Common myeloid progenitor, CD34-positive (primary cell): Measurements from ENCODE around the gene SLC47A1.

Source experiments
- CTCF ChIA-PET: fragments of 350-600 bp; sonication (Branson Sonifier 250); formaldehyde crosslinking; loops from one replicate; lab custom pipeline; 2021; ENCODE audit warnings: antibody characterized with exemption; lab: Charles Lee
- POLR2A ChIA-PET: fragments of 350-600 bp; sonication (Branson Sonifier 250); formaldehyde crosslinking; loops from one replicate; lab custom pipeline; 2021; ENCODE audit warnings: antibody characterized with exemption; lab: Charles Lee
- DNase-seq, 3 donors: peaks; one replicate each; pipeline versions ENCODE4 v3.0.0 to v3.0.0-alpha.2; 2013
- H3K27ac ChIP-seq, 2 experiments: 1 replicate in 1 of 2; 2 replicates in 1 of 2; pipeline ENCODE4 v1.7.0; 2013; ENCODE audit warnings: inconsistent platforms in 2 of 2, low read length in 2 of 2, mild to moderate bottlenecking in 2 of 2, low read depth in 1 of 2, moderate library complexity in 1 of 2; ENCODE audit not compliant: severe bottlenecking in 2 of 2, insufficient read depth in 1 of 2, poor library complexity in 1 of 2
- H3K27me3 ChIP-seq, 5 experiments: replicated peaks in 2 of 5; 1 replicate in 3 of 5; 2 replicates in 2 of 5; pipeline versions ENCODE4 v1.6.1 to v1.7.0; 2013; ENCODE audit warnings: low read length in 4 of 5, mild to moderate bottlenecking in 2 of 5, moderate library complexity in 2 of 5, inconsistent platforms in 1 of 5; ENCODE audit not compliant: insufficient read depth in 5 of 5, control insufficient read depth in 4 of 5
- H3K36me3 ChIP-seq, 4 experiments: 1 replicate in 2 of 4; 2 replicates in 2 of 4; pipeline versions ENCODE4 v1.6.1 to v1.7.0; 2013; ENCODE audit warnings: low read length in 3 of 4, control low read depth in 1 of 4, mild to moderate bottlenecking in 1 of 4; ENCODE audit not compliant: control insufficient read depth in 4 of 4, insufficient read depth in 4 of 4
- H3K4me1 ChIP-seq, 4 experiments: 1 replicate in 3 of 4; 2 replicates in 1 of 4; pipeline versions ENCODE4 v1.6.1 to v1.7.1; 2013; ENCODE audit warnings: low read length in 3 of 4, mild to moderate bottlenecking in 3 of 4, control low read depth in 1 of 4, inconsistent platforms in 1 of 4, moderate library complexity in 1 of 4; ENCODE audit not compliant: control insufficient read depth in 4 of 4, insufficient read depth in 4 of 4; ENCODE audit errors: control extremely low read depth in 1 of 4
- H3K4me3 ChIP-seq, 7 experiments: 1 replicate in 4 of 7; 2 replicates in 3 of 7; pipeline versions ENCODE4 v1.5.1 to v1.7.0; 2013; ENCODE audit warnings: mild to moderate bottlenecking in 7 of 7, low read length in 6 of 7, moderate library complexity in 6 of 7, inconsistent platforms in 2 of 7, low read depth in 2 of 7, control low read depth in 1 of 7; ENCODE audit not compliant: insufficient read depth in 4 of 7, control insufficient read depth in 1 of 7; ENCODE audit errors: extremely low read depth in 1 of 7
- H3K9me3 ChIP-seq, 5 experiments: 1 replicate in 4 of 5; 2 replicates in 1 of 5; pipeline versions ENCODE4 v1.6.1 to v1.7.1; 2013; ENCODE audit warnings: low read length in 4 of 5, mild to moderate bottlenecking in 2 of 5, inconsistent platforms in 1 of 5, low read depth in 1 of 5, moderate library complexity in 1 of 5; ENCODE audit not compliant: control insufficient read depth in 4 of 5, insufficient read depth in 2 of 5; ENCODE audit errors: control extremely low read depth in 1 of 5
- WGBS: methylation state at CpG from one replicate; pipeline ENCODE4 v1.1.5; 2013; ENCODE audit not compliant: insufficient coverage; 5-methylcytosine and 5-hydroxymethylcytosine counted together

Gene SLC47A1

GRCh38 chr17:19554393-19554792, 20.7 kb downstream of the SLC47A1 start:
- CTCF ChIA-PET, result no interaction called here
- POLR2A ChIA-PET, result no interaction called here
- H3K4me3 ChIP-seq, result no peak overlapping the region
- H3K4me1 ChIP-seq, result no peaks in the 10 kb centered on the region
- peaks cover 0 to 7% (median 4%) of the 10 kb centered on the region in 5 experiments for H3K27me3 ChIP-seq
- H3K9me3 ChIP-seq, result peaks cover 0 to 5% (median 0%) of the 10 kb centered on the region in 5 experiments
- no peaks in the 10 kb centered on the region for H3K36me3 ChIP-seq
- no peak for DNase-seq
- 85% methylated on average over 6 of the region's 9 CpGs for WGBS
- H3K27ac ChIP-seq, result no peak overlapping the region

DNA sequence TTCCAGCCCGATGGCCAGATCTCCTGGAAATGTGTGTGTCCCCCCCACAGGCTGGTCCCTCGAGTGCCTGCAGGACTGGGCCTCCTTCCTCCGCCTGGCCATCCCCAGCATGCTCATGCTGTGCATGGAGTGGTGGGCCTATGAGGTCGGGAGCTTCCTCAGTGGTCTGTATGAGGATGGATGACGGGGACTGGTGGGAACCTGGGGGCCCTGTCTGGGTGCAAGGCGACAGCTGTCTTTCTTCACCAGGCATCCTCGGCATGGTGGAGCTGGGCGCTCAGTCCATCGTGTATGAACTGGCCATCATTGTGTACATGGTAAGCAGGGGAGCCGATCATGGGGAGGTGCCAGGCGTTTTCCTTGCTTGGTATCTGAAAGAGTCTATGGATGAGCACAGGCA, 22.1 kb downstream of the SLC47A1 start:
- 97% methylated on average over 5 of the region's 11 CpGs for WGBS
- POLR2A ChIA-PET, result no interaction called here
- CTCF ChIA-PET, result no interaction called here
- DNase-seq, result no peak
- Histone ChIP-seq H3K4me3 (no peak overlapping the region), H3K4me1 (no peaks in the 10 kb centered on the region), H3K9me3 (peaks cover 0 to 5% (median 0%) of the 10 kb centered on the region in 5 experiments), H3K27ac (no peak overlapping the region), H3K27me3 (peaks cover 0 to 8% (median 4%) of the 10 kb centered on the region in 5 experiments), H3K36me3 (no peaks in the 10 kb centered on the region)

DNA sequence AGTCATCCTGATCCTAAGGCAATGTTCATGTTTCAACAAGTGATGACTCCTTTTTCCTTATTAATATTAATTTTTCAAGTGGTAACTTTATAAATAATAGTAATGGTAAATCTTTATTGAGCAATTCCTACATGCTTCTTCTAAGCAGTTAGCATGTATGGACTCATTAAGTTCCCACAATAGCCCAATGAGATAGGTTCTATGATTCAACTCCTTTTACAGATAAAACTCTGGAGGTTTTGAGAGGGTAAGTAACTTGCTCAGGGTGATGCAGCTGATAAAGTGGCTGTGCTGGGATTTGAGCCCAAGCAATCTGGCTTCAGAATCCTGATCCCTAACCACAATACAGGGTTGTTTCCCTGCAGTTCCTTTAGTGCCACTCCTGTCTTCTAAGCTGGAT, 25.3 kb downstream of the SLC47A1 start:
- ChIA-PET POLR2A (interaction anchor here (0.7 kb wide), 1 partner anchor 205 kb away, joined by 3 read pairs; no protein-coding TSS in a partner anchor), CTCF (no interaction called here)
- DNase-seq, result no peak

DNA sequence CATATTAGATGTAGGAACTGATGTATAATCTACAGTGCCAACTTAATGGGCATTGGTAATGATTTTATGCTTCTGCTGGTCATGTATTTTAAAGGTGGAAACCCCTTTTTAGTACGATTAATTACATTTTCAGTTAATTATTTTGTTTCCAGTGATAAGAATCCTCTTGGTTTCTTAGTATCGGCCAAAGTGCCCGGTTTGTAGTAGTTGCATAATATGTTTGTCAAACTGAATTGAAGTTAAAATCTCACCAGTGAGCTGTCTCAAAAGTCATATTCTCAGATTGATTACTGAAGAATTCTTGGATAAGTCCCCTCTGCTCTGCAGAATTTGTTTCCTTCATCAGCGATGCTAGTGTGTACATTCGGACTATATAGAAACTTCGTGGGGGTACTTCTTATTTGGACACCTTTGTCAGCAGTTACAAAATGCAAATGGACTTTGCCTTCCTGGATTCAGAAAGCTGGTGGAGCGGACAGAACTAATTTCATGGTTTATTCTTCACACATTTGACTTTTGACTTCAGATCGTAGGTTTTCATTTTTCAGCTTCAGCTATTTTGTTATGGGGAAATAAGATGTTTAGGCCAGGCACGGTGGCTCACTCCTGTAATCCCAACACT, 28.2 kb downstream of the SLC47A1 start:
- peaks cover 0 to 2% (median 0%) of the 10 kb centered on the region in 5 experiments for H3K27me3 ChIP-seq
- CTCF ChIA-PET, result no interaction called here
- no peaks in the 10 kb centered on the region for H3K36me3 ChIP-seq
- no peak for DNase-seq
- H3K27ac ChIP-seq, result no peak overlapping the region
- no peak overlapping the region for H3K4me3 ChIP-seq
- POLR2A ChIA-PET, result interaction anchor here (0.6 kb wide), 1 partner anchor 37 kb away, joined by 3 read pairs; no protein-coding TSS in a partner anchor
- H3K9me3 ChIP-seq, result peaks cover 0 to 5% (median 0%) of the 10 kb centered on the region in 5 experiments
- 84% methylated on average over 8 of the region's 9 CpGs for WGBS
- H3K4me1 ChIP-seq, result no peaks in the 10 kb centered on the region

More for the DNA sequence above, 25.3 kb downstream of the SLC47A1 start:
- Histone ChIP-seq H3K27ac (no peak overlapping the region), H3K9me3 (peaks cover 0 to 5% (median 0%) of the 10 kb centered on the region in 5 experiments), H3K4me3 (no peak overlapping the region), H3K27me3 (peaks cover 0 to 8% (median 3%) of the 10 kb centered on the region in 5 experiments), H3K36me3 (no peaks in the 10 kb centered on the region), H3K4me1 (no peaks in the 10 kb centered on the region)

- 94% methylated on average over 10 of the region's 15 CpGs for WGBS
- Histone ChIP-seq H3K36me3 (no peaks in the 10 kb centered on the region), H3K4me3 (no peak overlapping the region), H3K9me3 (peaks cover 0 to 3% (median 0%) of the 10 kb centered on the region in 5 experiments), H3K27me3 (no peaks in the 10 kb centered on the region), H3K27ac (no peak overlapping the region), H3K4me1 (peaks cover 0 to 11% (median 8%) of the 10 kb centered on the region in 4 experiments)
- ChIA-PET CTCF (no interaction called here), POLR2A (no interaction called here)
- DNase-seq, result no peak
These were observed 32.3 kb downstream of the SLC47A1 start for GRCh38 chr17:19565817-19566575.

DNA sequence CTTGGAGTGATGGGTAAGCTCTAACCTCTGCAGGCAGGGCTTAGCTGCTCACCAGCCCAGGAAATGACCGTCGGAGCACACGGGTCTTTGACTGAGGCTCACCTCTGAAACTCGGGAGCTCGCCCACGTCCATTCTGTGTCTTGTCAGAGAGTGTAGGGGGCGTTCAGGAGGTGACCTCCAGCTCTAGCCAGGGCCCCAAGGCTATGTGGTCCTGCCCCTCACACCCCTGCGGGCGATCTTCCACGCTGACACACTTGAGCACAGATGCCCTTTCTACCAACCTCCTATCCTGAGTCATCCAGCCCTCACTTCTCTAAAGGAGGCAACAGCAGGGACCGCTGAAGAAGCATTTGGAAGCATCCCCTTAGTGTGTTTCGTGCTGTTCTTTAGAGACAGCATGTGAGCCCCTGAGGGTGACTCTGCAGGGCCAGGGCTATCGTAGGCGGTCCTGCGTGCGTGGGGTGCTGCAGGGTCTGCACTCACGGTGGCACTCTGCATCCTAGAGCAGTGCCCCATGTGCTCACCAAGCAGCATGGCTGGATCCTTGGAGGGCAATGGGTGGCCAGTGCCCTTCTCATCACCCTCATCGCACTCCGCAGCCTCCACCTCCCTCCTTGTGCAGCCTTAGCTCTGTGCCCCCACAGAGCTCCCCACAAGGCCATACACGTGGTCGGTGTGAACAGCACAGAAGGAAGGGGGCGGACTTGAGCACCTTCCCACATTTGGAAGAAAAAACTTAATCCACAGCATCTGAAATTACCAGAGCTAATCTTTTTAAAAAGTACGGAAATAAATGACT, 33.8 kb downstream of the SLC47A1 start:
- ChIA-PET POLR2A (no interaction called here), CTCF (interaction anchor here (0.7 to 1.7 kb wide), 3 partner anchors 10 to 27 kb away, joined by 3 to 4 read pairs (median 3); no protein-coding TSS in a partner anchor)
- Histone ChIP-seq H3K4me1 (peaks cover 0 to 13% (median 9%) of the 10 kb centered on the region in 4 experiments), H3K4me3 (no peak overlapping the region), H3K36me3 (no peaks in the 10 kb centered on the region), H3K9me3 (peaks cover 0 to 3% (median 0%) of the 10 kb centered on the region in 5 experiments), H3K27ac (no peak overlapping the region), H3K27me3 (no peaks in the 10 kb centered on the region)
- DNase-seq, result no peak
- 90% methylated on average over 21 of the region's 23 CpGs for WGBS
